Measurements from ENCODE around the gene SCMH1.
"Not testable (repeated sequence)": the region's sequence is repeated elsewhere in the genome, so short reads cannot be mapped to it uniquely, and the experiment has no call there.

SCMH1 gene

GRCh38 chr1:41259221-41259620, 17.1 kb upstream of the SCMH1 start:
- DNase-seq, result no peak
- intact Hi-C loops (cut with DNase I), result no loop called here

GRCh38 chr1:41255978-41256377, 13.9 kb upstream of the SCMH1 start:
- intact Hi-C loops (cut with DNase I), result no loop called here
- no peak for DNase-seq

GRCh38 chr1:41251120-41251519, 9.0 kb upstream of the SCMH1 start:
- DNase-seq; intact Hi-C loops (cut with DNase I): not testable (repeated sequence)

- intact Hi-C loops (cut with DNase I), result no loop called here
- DNase-seq, result no peak
These were observed 7.2 kb upstream of the SCMH1 start for GRCh38 chr1:41249319-41249718.

- intact Hi-C loops (cut with DNase I), result no loop called here
- DNase-seq, result no peak
These were observed 4.5 kb upstream of the SCMH1 start for GRCh38 chr1:41246568-41246967.

- DNase-seq, result no peak
- intact Hi-C loops (cut with DNase I), result no loop called here
These were observed 3.6 kb upstream of the SCMH1 start for GRCh38 chr1:41245659-41246058.

- intact Hi-C loops (cut with DNase I), result no loop called here
These were observed 926 bp upstream of the SCMH1 start for GRCh38 chr1:41243079-41243385.

GRCh38 chr1:41242342-41243078, 404 bp upstream of the SCMH1 start:
- DNase-seq, result peak in 18 of 42 donors; percentile 1 to 47 (median 16)

More at GRCh38 chr1:41243079-41243385, 926 bp upstream of the SCMH1 start:
- DNase-seq, result no peak

GRCh38 chr1:41241354-41241748, 755 bp downstream of the SCMH1 start:
- DNase-seq, result peak in 40 of 42 donors; percentile 9 to 75 (median 44)
- intact Hi-C loops (cut with DNase I), result no loop called here

More at GRCh38 chr1:41242342-41243078, 404 bp upstream of the SCMH1 start:
- intact Hi-C loops (cut with DNase I), result no loop called here

- DNase-seq, result no peak
These were observed 1.2 kb downstream of the SCMH1 start for GRCh38 chr1:41240781-41241353.

GRCh38 chr1:41239988-41240610, 2.0 kb downstream of the SCMH1 start:
- intact Hi-C loops (cut with DNase I), result no loop called here
- peak in 2 of 42 donors; percentile 17 for DNase-seq

More at GRCh38 chr1:41240781-41241353, 1.2 kb downstream of the SCMH1 start:
- intact Hi-C loops (cut with DNase I), result no loop called here

GRCh38 chr1:41238311-41238988, 3.7 kb downstream of the SCMH1 start:
- intact Hi-C loops (cut with DNase I), result no loop called here
- DNase-seq, result no peak

- intact Hi-C loops (cut with DNase I), result no loop called here
- no peak for DNase-seq
These were observed 5.3 kb downstream of the SCMH1 start for GRCh38 chr1:41236781-41237180.

- DNase-seq, result no peak
- intact Hi-C loops (cut with DNase I), result no loop called here
These were observed 6.2 kb downstream of the SCMH1 start for GRCh38 chr1:41235893-41236292.

GRCh38 chr1:41233708-41234107, 8.4 kb downstream of the SCMH1 start:
- intact Hi-C loops (cut with DNase I), result no loop called here

GRCh38 chr1:41232305-41232704, 9.8 kb downstream of the SCMH1 start:
- intact Hi-C loops (cut with DNase I), result no loop called here
- DNase-seq, result no peak

More at GRCh38 chr1:41233708-41234107, 8.4 kb downstream of the SCMH1 start:
- no peak for DNase-seq

- intact Hi-C loops (cut with DNase I), result no loop called here
- no peak for DNase-seq
These were observed 11.4 kb downstream of the SCMH1 start for GRCh38 chr1:41230656-41231055.

- intact Hi-C loops (cut with DNase I); DNase-seq: not testable (repeated sequence)
These were observed 12.9 kb downstream of the SCMH1 start for GRCh38 chr1:41229219-41229618.

GRCh38 chr1:41226815-41227434, 15.2 kb downstream of the SCMH1 start:
- intact Hi-C loops (cut with DNase I), result no loop called here

GRCh38 chr1:41225495-41225894, 16.6 kb downstream of the SCMH1 start:
- DNase-seq, result no peak
- intact Hi-C loops (cut with DNase I), result no loop called here

More at GRCh38 chr1:41226815-41227434, 15.2 kb downstream of the SCMH1 start:
- DNase-seq, result no peak

Data from head of caudate nucleus (tissue), 42 donors.